Rectal smooth muscle tissue (tissue), 1 donor: ENCODE results near the gene TMEM132D.

Experiments used
- H3K27ac ChIP-seq: one replicate; pipeline ENCODE4 v1.7.0; 2013; ENCODE audit warnings: low read depth, low read length, inconsistent platforms
- H3K27me3 ChIP-seq: one replicate; pipeline ENCODE4 v1.7.0; 2013; ENCODE audit warnings: low read length; ENCODE audit not compliant: control insufficient read depth, insufficient read depth
- H3K36me3 ChIP-seq: one replicate; pipeline ENCODE4 v1.7.0; 2013; ENCODE audit warnings: low read length; ENCODE audit not compliant: control insufficient read depth, insufficient read depth
- H3K4me1 ChIP-seq: one replicate; pipeline ENCODE4 v1.7.0; 2013; ENCODE audit warnings: low read length; ENCODE audit not compliant: control insufficient read depth, insufficient read depth
- H3K4me3 ChIP-seq: one replicate; pipeline ENCODE4 v1.7.0; 2013; ENCODE audit warnings: low read length
- H3K9ac ChIP-seq: one replicate; pipeline ENCODE4 v1.7.0; 2013; ENCODE audit warnings: low read length

The TMEM132D gene

GRCh38 chr12:129351481-129351880 is 552.3 kb downstream of the TMEM132D start:
- H3K36me3 ChIP-seq, result no peaks in the 10 kb centered on the region
- H3K27me3 ChIP-seq, result no peaks in the 10 kb centered on the region

GRCh38 chr12:129339336-129339735 is 564.5 kb downstream of the TMEM132D start:
- no peak overlapping the region for H3K27ac ChIP-seq
- H3K27me3 ChIP-seq, result no peaks in the 10 kb centered on the region
- no peaks in the 10 kb centered on the region for H3K36me3 ChIP-seq
- no peak overlapping the region for H3K4me3 ChIP-seq
- H3K9ac ChIP-seq, result no peak overlapping the region
- H3K4me1 ChIP-seq, result no peaks in the 10 kb centered on the region

More at GRCh38 chr12:129351481-129351880, 552.3 kb downstream of the TMEM132D start:
- H3K9ac ChIP-seq, result no peak overlapping the region
- H3K4me3 ChIP-seq, result no peak overlapping the region
- no peak overlapping the region for H3K27ac ChIP-seq
- no peaks in the 10 kb centered on the region for H3K4me1 ChIP-seq

- Histone ChIP-seq H3K4me1 (no peaks in the 10 kb centered on the region), H3K4me3 (no peak overlapping the region)
Observed at GRCh38 chr12:129337413-129337812, 566.4 kb downstream of the TMEM132D start.

GRCh38 chr12:129335773-129336172 is 568.1 kb downstream of the TMEM132D start:
- H3K36me3 ChIP-seq, result no peaks in the 10 kb centered on the region
- no peak overlapping the region for H3K27ac ChIP-seq
- no peak overlapping the region for H3K9ac ChIP-seq
- H3K4me3 ChIP-seq, result no peak overlapping the region
- H3K4me1 ChIP-seq, result no peaks in the 10 kb centered on the region
- H3K27me3 ChIP-seq, result no peaks in the 10 kb centered on the region

More at GRCh38 chr12:129337413-129337812, 566.4 kb downstream of the TMEM132D start:
- Histone ChIP-seq H3K36me3 (no peaks in the 10 kb centered on the region), H3K9ac (no peak overlapping the region), H3K27me3 (no peaks in the 10 kb centered on the region), H3K27ac (no peak overlapping the region)

- H3K9ac ChIP-seq, result no peak overlapping the region
- no peak overlapping the region for H3K4me3 ChIP-seq
- no peaks in the 10 kb centered on the region for H3K36me3 ChIP-seq
- no peaks in the 10 kb centered on the region for H3K27me3 ChIP-seq
- no peaks in the 10 kb centered on the region for H3K4me1 ChIP-seq
- H3K27ac ChIP-seq, result no peak overlapping the region
Observed at GRCh38 chr12:129332286-129332685, 571.5 kb downstream of the TMEM132D start.

GRCh38 chr12:129331356-129332085 is 572.3 kb downstream of the TMEM132D start:
- Histone ChIP-seq H3K27me3 (no peaks in the 10 kb centered on the region), H3K27ac (no peak overlapping the region), H3K4me1 (no peaks in the 10 kb centered on the region), H3K36me3 (no peaks in the 10 kb centered on the region), H3K9ac (no peak overlapping the region), H3K4me3 (no peak overlapping the region)

GRCh38 chr12:129328235-129328634 is 575.6 kb downstream of the TMEM132D start:
- Histone ChIP-seq H3K9ac (no peak overlapping the region), H3K4me1 (no peaks in the 10 kb centered on the region), H3K36me3 (no peaks in the 10 kb centered on the region), H3K27ac (no peak overlapping the region), H3K27me3 (no peaks in the 10 kb centered on the region), H3K4me3 (no peak overlapping the region)

- Histone ChIP-seq H3K36me3 (no peaks in the 10 kb centered on the region), H3K4me3 (no peak overlapping the region), H3K9ac (no peak overlapping the region), H3K27ac (no peak overlapping the region), H3K27me3 (no peaks in the 10 kb centered on the region), H3K4me1 (no peaks in the 10 kb centered on the region)
Observed at GRCh38 chr12:129325566-129325965, 578.3 kb downstream of the TMEM132D start.

- no peak overlapping the region for H3K9ac ChIP-seq
- no peak overlapping the region for H3K4me3 ChIP-seq
- no peaks in the 10 kb centered on the region for H3K4me1 ChIP-seq
- H3K27ac ChIP-seq, result no peak overlapping the region
- H3K36me3 ChIP-seq, result no peaks in the 10 kb centered on the region
- H3K27me3 ChIP-seq, result no peaks in the 10 kb centered on the region
Observed at GRCh38 chr12:129312048-129312447, 591.8 kb downstream of the TMEM132D start.

GRCh38 chr12:129310346-129310745 is 593.5 kb downstream of the TMEM132D start:
- Histone ChIP-seq H3K36me3 (no peaks in the 10 kb centered on the region), H3K27me3 (no peaks in the 10 kb centered on the region), H3K4me1 (no peaks in the 10 kb centered on the region), H3K27ac (no peak overlapping the region), H3K4me3 (no peak overlapping the region), H3K9ac (no peak overlapping the region)

- Histone ChIP-seq H3K9ac (no peak overlapping the region), H3K27me3 (no peaks in the 10 kb centered on the region), H3K27ac (no peak overlapping the region), H3K4me3 (no peak overlapping the region), H3K4me1 (no peaks in the 10 kb centered on the region), H3K36me3 (no peaks in the 10 kb centered on the region)
Observed at GRCh38 chr12:129305851-129306250, 598.0 kb downstream of the TMEM132D start.

- Histone ChIP-seq H3K27me3 (no peaks in the 10 kb centered on the region), H3K4me1 (no peaks in the 10 kb centered on the region), H3K27ac (no peak overlapping the region), H3K4me3 (no peak overlapping the region), H3K9ac (no peak overlapping the region), H3K36me3 (no peaks in the 10 kb centered on the region)
Observed at GRCh38 chr12:129304529-129304928, 599.3 kb downstream of the TMEM132D start.

GRCh38 chr12:129300011-129300410 is 603.8 kb downstream of the TMEM132D start:
- Histone ChIP-seq H3K9ac (no peak overlapping the region), H3K4me3 (no peak overlapping the region), H3K4me1 (no peaks in the 10 kb centered on the region), H3K27ac (no peak overlapping the region), H3K27me3 (no peaks in the 10 kb centered on the region), H3K36me3 (no peaks in the 10 kb centered on the region)
